IPS-20b (cell line): ENCODE results near the gene AGBL1.

ENCODE experiments used
- H3K27ac ChIP-seq: one replicate; pipeline ENCODE4 v1.5.1; 2013; ENCODE audit warnings: low read length
- H3K27me3 ChIP-seq: 2 replicates; pipeline ENCODE4 v1.6.1; 2013; ENCODE audit warnings: mild to moderate bottlenecking, low read length, inconsistent platforms; ENCODE audit not compliant: insufficient read depth
- H3K36me3 ChIP-seq: 2 replicates; pipeline ENCODE4 v1.6.1; 2013; ENCODE audit warnings: low read depth, mild to moderate bottlenecking, inconsistent platforms, low read length, moderate library complexity; ENCODE audit not compliant: insufficient read depth
- H3K4me1 ChIP-seq: 2 replicates; pipeline ENCODE4 v1.6.1; 2013; ENCODE audit warnings: mild to moderate bottlenecking, control low read depth, inconsistent platforms, low read length, moderate library complexity; ENCODE audit not compliant: insufficient read depth
- H3K4me3 ChIP-seq: 2 replicates; pipeline ENCODE4 v1.5.1; 2013; ENCODE audit warnings: mild to moderate bottlenecking, low read length, inconsistent platforms
- H3K9ac ChIP-seq: 2 replicates; pipeline ENCODE4 v1.6.1; 2013; ENCODE audit warnings: low read depth, mild to moderate bottlenecking, inconsistent platforms, low read length, moderate library complexity
- H3K9me3 ChIP-seq: 2 replicates; pipeline ENCODE4 v1.6.1; 2013; ENCODE audit warnings: mild to moderate bottlenecking, low read depth, low read length, inconsistent platforms; ENCODE audit not compliant: insufficient read depth

Gene AGBL1

DNA sequence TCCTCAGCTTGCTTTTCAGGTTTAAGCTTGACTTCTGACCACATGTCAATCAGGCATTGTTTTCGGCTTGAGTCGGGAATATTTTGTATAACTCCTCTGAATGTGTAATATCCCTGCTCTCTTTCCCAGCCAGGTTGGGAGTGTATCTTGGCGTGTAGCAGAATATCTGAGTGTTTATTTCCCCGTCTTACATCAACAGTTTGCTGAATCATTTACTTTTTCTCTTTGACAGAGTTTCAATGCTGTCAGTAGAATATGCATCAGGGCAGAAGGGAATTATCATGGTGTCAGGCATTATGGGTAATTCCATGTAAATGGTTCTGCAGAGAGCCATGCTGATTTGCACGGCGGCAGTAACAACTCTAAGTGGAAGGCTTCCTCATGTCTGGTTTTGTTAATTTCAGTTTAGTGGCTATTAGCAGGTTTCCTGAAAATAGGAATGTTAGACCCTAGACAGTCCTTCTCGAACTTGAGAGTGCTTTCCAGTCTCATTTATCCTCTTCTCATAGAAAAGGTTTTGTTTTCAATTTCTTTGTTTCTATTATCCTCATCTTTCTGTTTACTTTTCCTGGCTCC, 566.3 kb downstream of the AGBL1 start:
- H3K9me3 ChIP-seq: no peaks in the 10 kb centered on the region
- no peaks in the 10 kb centered on the region for H3K27me3 ChIP-seq
- H3K4me1 ChIP-seq: no peaks in the 10 kb centered on the region
- no peak overlapping the region for H3K9ac ChIP-seq
- no peak overlapping the region for H3K27ac ChIP-seq
- H3K4me3 ChIP-seq: no peak overlapping the region
- no peaks in the 10 kb centered on the region for H3K36me3 ChIP-seq

DNA sequence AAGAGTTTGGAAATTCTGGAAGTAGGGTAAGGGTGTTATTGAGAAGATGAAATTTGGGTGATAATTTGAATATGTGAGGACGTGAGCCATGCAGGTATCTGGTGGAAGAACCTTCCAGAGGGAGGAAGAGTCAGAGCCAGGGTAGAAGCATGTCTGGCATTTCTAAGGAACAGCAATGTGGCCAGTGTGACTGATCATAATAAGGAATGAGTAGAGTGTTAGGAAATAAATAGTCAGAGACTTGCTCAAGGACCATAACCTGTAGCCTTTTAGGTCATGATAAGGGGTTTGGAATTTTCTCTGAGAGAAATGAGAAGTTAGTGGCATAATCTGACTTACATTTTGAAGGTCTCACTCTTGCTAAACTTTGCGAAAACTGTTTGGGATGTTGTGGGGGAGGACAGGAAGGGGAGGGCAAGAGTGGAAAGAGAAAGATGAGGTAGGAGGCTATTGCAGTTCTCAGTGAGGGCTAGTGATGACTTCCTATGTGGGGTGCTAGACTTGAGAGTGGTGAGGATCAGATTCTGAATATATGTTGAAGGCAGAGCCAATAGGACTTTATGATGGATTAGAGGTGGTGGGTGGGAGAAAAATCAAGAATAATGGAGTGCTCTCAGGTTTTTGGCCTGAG, 568.3 kb downstream of the AGBL1 start:
- Histone ChIP-seq H3K27ac (no peak overlapping the region), H3K4me3 (no peak overlapping the region), H3K9ac (no peak overlapping the region), H3K36me3 (no peaks in the 10 kb centered on the region), H3K4me1 (no peaks in the 10 kb centered on the region), H3K9me3 (no peaks in the 10 kb centered on the region), H3K27me3 (no peaks in the 10 kb centered on the region)

DNA sequence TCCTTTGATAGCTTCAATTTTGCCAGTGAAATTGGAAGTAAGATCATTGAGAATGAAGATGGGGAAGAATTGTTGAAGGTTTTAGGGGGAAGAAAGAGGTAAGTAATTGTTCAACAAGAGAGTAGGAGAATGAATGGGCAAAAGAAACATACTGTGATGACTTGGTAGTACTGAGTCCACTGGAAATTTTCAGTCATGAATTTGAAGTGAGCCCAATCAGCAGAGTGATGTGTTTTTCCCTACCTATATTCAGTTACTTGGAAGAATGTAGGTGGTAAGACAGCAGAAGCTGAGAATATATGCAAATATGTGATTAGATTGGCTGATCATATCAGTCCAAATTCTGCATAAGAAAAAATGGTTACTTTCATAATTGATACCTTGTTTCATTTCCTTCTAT, 569.6 kb downstream of the AGBL1 start:
- Histone ChIP-seq H3K4me1 (no peaks in the 10 kb centered on the region), H3K9me3 (no peaks in the 10 kb centered on the region), H3K27me3 (no peaks in the 10 kb centered on the region)

DNA sequence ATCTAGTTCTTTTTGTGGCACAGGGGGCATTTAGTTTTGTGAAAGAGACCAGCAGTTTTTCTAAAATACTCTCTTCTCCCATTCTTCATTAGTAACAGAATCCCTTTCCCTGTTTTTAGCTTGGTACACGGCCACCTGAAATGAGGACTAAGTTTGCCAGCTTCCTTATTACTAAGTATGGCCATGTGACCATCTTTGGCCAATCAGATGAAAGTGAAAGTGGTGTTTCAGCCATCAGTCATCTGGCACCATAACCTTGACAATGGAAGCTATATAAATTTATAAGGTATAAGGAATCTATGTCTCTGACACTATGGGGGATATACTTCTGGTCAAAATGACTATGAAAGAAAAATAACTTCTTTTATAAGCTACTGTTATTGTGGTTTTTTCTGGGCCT, 570.4 kb downstream of the AGBL1 start:
- peaks cover 5% of the 10 kb centered on the region; the same call in 1 of the 2 replicates for H3K4me1 ChIP-seq
- no peak overlapping the region for H3K27ac ChIP-seq
- H3K4me3 ChIP-seq: no peak overlapping the region
- no peaks in the 10 kb centered on the region for H3K36me3 ChIP-seq
- no peaks in the 10 kb centered on the region for H3K27me3 ChIP-seq
- H3K9ac ChIP-seq: no peak overlapping the region
- H3K9me3 ChIP-seq: no peaks in the 10 kb centered on the region

More for the DNA sequence above, 569.6 kb downstream of the AGBL1 start:
- no peak overlapping the region for H3K4me3 ChIP-seq
- no peak overlapping the region for H3K9ac ChIP-seq
- H3K27ac ChIP-seq: no peak overlapping the region
- H3K36me3 ChIP-seq: no peaks in the 10 kb centered on the region

DNA sequence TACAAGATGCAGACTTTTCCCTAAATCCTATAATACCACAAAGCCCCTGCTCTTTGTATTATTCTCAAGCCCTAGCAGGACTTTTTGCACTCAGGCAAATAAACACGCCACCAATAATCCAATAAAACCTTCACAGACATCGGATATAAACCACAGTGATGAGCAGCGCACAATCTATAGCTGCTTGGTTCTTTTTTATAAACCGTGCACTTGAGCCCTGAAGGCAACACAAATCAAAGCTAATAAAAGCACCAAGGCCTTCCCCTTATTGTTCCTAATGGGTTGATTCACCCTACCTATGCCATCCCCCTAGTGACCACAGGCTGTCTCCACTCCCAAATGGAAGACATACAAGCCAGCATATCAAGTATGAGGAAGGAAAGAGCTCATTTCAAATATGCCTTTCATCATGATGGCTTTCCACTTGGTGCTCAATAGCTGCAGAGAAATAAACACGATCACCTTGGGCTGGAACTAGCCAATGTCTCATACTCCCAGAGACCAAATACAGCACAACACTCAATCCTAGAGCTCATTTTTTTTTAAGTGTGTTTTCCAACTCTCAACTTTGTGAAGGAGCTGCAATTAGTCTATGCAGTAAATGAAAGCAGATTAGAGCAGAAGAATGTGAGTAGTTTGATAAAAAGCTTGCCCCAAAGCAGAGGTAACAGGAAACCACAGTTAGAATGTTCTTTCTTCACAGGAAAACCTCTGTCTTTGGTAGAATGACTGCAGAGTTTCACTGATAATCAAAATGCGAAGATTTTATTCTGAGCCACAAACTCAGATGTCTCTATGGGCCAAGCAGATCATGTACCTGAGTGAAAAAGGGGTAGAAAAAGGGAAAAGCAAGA, 573.9 kb downstream of the AGBL1 start:
- Histone ChIP-seq H3K4me1 (peaks cover 5% of the 10 kb centered on the region; the same call in 1 of the 2 replicates), H3K9me3 (no peaks in the 10 kb centered on the region), H3K27ac (no peak overlapping the region), H3K9ac (no peak overlapping the region), H3K4me3 (no peak overlapping the region), H3K27me3 (no peaks in the 10 kb centered on the region), H3K36me3 (no peaks in the 10 kb centered on the region)

DNA sequence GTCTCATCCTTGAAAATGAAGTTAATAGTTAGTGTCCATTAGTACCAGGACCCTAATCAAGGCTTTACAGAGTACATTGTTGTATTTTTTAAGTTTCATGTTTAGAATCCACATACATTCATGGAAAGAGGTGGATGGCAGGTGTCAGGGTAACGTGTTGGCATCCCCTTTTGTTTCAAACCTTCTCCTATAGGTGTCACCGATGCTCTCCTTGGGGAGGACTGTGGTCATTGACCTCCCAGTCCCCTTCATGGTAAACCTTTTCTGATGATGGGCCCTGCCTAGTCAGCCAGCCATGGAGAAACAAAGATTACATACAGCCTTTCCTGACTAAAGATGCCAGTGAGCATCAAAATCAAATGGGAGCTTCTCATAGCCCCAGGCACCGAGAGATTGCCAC, 574.8 kb downstream of the AGBL1 start:
- Histone ChIP-seq H3K9me3 (no peaks in the 10 kb centered on the region), H3K4me1 (peaks cover 6% of the 10 kb centered on the region; the same call in 1 of the 2 replicates), H3K36me3 (no peaks in the 10 kb centered on the region), H3K9ac (no peak overlapping the region), H3K4me3 (no peak overlapping the region), H3K27me3 (no peaks in the 10 kb centered on the region), H3K27ac (no peak overlapping the region)

DNA sequence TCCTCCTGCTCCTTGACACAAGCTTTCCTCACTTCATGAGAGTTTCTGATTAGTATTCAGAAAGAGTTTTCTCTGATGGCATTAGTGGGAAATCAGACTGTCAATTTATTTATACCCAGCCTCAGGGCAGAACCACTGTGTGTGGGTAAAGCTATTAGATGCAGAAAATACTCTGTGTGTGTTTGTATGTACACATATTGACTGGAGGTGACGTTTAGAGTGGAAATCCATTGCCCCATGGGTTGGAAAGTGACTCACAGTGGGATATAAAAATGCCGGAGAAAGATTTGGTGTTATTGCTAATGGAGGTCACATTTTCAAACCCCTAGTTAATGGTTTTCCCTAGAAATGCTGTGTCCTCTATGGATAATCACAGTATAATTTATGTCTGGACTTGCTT, 577.6 kb downstream of the AGBL1 start:
- Histone ChIP-seq H3K9me3 (no peaks in the 10 kb centered on the region), H3K27ac (no peak overlapping the region), H3K36me3 (no peaks in the 10 kb centered on the region), H3K4me3 (no peak overlapping the region), H3K4me1 (peaks cover 19% of the 10 kb centered on the region; the same call in 1 of the 2 replicates), H3K27me3 (no peaks in the 10 kb centered on the region), H3K9ac (no peak overlapping the region)

DNA sequence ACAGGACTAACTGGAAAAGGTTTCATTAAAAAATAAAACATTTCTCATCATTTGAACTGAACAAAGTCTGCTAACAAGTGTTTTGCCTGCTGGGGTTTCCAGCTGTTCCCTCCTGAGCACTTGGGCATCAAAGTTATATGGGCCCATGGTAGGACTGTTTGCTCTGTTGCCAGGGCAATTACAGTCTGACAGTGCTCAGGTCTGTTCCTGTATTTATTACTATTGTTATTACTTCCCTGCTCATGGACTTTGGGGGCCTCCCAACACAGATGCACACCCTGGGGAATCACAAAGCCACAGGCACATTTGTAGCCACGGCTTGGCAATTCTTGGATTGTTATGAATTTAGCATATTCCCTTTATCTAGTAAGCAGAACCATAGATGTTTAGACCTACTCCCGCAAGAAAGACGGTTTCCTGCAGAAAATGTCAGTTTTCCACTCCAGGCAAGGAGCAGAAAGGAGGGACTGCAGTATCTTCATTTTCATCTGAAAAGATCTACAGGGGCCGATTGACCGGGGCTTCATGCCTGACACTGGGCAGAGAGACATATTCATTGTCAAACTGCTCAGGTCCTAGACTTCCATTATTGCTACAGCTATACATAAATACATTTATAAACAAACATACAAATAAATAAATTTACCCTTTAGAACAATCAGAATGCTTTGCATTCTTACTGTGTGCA, 580.2 kb downstream of the AGBL1 start:
- H3K9ac ChIP-seq: no peak overlapping the region
- H3K27me3 ChIP-seq: no peaks in the 10 kb centered on the region
- H3K4me3 ChIP-seq: peak overlapping the region; percentile 29; the same call in 1 of the 2 replicates
- H3K4me1 ChIP-seq: peaks cover 17% of the 10 kb centered on the region; the same call in 1 of the 2 replicates
- H3K27ac ChIP-seq: no peak overlapping the region
- no peaks in the 10 kb centered on the region for H3K9me3 ChIP-seq
- H3K36me3 ChIP-seq: no peaks in the 10 kb centered on the region

DNA sequence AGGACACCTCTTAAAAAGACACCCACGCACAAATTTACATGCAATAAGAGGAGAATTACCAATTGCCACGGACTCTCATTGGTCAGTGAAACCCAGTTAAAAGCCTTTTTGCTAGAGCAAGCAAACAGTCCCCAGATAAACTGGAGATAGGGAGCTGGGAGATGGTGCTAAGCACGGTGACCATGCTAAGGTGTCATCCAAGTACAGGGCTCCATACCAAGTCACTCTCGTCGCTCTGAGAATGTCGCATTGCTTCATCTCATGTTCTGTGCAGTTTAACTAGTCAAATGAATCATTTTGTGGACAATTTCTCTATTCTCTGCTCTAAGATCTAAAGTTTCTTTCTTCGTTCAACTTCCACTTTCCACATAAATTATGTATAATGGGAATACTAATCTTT, 581.9 kb downstream of the AGBL1 start:
- Histone ChIP-seq H3K4me3 (no peak overlapping the region), H3K36me3 (no peaks in the 10 kb centered on the region), H3K27ac (no peak overlapping the region), H3K9ac (no peak overlapping the region), H3K9me3 (no peaks in the 10 kb centered on the region), H3K27me3 (no peaks in the 10 kb centered on the region), H3K4me1 (peaks cover 14% of the 10 kb centered on the region; the same call in 1 of the 2 replicates)

DNA sequence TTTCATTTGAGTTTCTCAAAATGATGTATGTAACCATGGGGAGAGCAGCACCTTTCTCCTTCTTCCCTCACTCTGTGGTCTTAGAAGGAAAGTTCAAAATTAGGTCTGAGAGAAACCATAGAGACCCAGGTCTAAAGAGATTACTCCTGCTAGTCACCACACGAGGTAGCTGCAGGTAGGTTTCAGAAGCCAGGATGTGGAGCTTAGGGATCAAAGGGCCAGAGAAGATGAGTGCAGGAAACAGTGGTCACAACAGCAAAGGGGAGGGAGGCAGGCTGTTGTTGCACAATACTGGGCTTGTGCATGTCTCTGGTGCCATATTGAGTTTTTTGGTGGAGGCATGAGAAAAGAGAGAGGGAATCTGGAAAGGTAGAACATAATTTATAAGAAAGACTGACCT, 583.6 kb downstream of the AGBL1 start:
- no peak overlapping the region for H3K27ac ChIP-seq
- peaks cover 14% of the 10 kb centered on the region; the same call in 1 of the 2 replicates for H3K4me1 ChIP-seq
- H3K4me3 ChIP-seq: no peak overlapping the region
- no peaks in the 10 kb centered on the region for H3K36me3 ChIP-seq
- no peak overlapping the region for H3K9ac ChIP-seq
- no peaks in the 10 kb centered on the region for H3K9me3 ChIP-seq
- H3K27me3 ChIP-seq: no peaks in the 10 kb centered on the region

DNA sequence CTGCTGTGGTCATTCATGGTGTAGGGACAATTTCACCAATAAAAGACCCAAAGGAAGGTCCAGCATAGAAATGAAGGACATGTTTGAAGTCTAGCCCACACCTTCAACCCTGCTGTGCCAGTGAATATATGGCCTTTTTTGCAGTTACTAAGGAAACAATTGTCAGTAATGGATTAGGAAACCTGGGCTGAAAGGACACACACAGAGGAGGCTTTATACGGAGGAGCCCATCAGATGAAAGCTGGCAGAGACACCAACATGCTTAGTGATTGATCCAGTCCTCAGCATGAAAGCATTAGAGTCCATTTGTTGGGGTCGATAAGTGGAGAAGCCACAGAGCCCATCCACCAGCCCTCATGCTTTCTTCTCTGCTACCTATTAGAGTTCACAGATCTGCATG, 584.3 kb downstream of the AGBL1 start:
- H3K9ac ChIP-seq: no peak overlapping the region
- no peaks in the 10 kb centered on the region for H3K36me3 ChIP-seq
- no peaks in the 10 kb centered on the region for H3K27me3 ChIP-seq
- no peaks in the 10 kb centered on the region for H3K9me3 ChIP-seq
- peaks cover 14% of the 10 kb centered on the region; the same call in 1 of the 2 replicates for H3K4me1 ChIP-seq
- H3K27ac ChIP-seq: no peak overlapping the region
- H3K4me3 ChIP-seq: no peak overlapping the region
